ENCODE results near the gene SARS2. TPM values are rescaled to one million over a fixed set of nuclear protein-coding genes. Genes with fewer than 3 reads are reported as not detected.

SARS2 gene
- total and polyA plus RNA-seq, 2 donors (not counting 1 experiment from before 2014, with no cell fraction given): 7.2 to 10.4 TPM

DNA sequence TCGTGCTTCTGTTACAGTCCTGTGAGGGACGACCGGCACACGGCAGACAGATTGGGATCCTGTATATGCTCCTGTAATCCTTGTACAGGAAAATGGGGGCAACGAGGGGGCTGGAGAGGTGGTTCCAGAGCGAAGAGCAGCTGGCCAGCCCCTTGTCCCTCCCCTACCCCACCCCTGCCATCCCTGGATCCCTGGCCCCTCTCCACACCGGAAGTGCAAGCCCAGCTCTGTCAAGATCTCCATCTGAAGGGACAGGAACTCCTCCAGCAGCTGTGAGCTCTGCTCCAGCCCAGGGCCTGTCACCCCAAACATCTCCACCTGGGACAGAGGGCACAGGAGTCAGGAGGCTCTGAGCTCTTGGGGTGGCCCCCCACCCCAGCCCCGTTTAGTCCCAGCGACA is 13.0 kb downstream of the SARS2 start:
- Histone ChIP-seq H3K36me3 (ENCODE audit: control insufficient read depth, insufficient read depth, low read length) (peaks cover 2% of the 10 kb centered on the region), H3K4me3 (replicated peaks in 1 of 4; ENCODE audit: control extremely low read depth in 1 of 4, insufficient read depth in 1 of 4, low read depth in 3 of 4, low read length in 4 of 4) (no peak overlapping the region), H3K79me2 (ENCODE audit: control insufficient read depth, insufficient read depth, low read length) (no peaks in the 10 kb centered on the region), H3K27ac (ENCODE audit: insufficient read depth, low read length) (no peak overlapping the region), H3K9ac (ENCODE audit: insufficient read depth, low read length) (no peak overlapping the region), H3K4me2 (ENCODE audit: extremely low read depth, insufficient read depth, low read length) (no peak overlapping the region), H4K20me1 (ENCODE audit: control insufficient read depth, extremely low read depth, insufficient read depth, low read length) (no peaks in the 10 kb centered on the region), H2AFZ (ENCODE audit: low read length) (no peak overlapping the region), H3K9me3 (ENCODE audit: control insufficient read depth, insufficient read depth, low read depth, low read length) (no peaks in the 10 kb centered on the region), H3K4me1 (ENCODE audit: control insufficient read depth, extremely low read depth, insufficient read depth, low read length) (no peaks in the 10 kb centered on the region), H3K27me3 (ENCODE audit: control insufficient read depth, insufficient read depth, low read length) (no peaks in the 10 kb centered on the region)
- DNase-seq (ENCODE audit: low read depth in 2 of 2): no peak
- TF ChIP-seq, protein P1, sequence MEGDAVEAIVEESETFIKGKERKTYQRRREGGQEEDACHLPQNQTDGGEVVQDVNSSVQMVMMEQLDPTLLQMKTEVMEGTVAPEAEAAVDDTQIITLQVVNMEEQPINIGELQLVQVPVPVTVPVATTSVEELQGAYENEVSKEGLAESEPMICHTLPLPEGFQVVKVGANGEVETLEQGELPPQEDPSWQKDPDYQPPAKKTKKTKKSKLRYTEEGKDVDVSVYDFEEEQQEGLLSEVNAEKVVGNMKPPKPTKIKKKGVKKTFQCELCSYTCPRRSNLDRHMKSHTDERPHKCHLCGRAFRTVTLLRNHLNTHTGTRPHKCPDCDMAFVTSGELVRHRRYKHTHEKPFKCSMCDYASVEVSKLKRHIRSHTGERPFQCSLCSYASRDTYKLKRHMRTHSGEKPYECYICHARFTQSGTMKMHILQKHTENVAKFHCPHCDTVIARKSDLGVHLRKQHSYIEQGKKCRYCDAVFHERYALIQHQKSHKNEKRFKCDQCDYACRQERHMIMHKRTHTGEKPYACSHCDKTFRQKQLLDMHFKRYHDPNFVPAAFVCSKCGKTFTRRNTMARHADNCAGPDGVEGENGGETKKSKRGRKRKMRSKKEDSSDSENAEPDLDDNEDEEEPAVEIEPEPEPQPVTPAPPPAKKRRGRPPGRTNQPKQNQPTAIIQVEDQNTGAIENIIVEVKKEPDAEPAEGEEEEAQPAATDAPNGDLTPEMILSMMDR (conservative IDR thresholded peaks at IDR 0.05 in 1 of 2, IDR thresholded peaks at IDR 0.05 in 1 of 2; ENCODE audit: low read depth in 1 of 2, low read length in 2 of 2): no peak
- no peak for TF ChIP-seq EZH2 (IDR thresholded peaks at IDR 0.05; ENCODE audit: low read length, missing control alignments)

DNA sequence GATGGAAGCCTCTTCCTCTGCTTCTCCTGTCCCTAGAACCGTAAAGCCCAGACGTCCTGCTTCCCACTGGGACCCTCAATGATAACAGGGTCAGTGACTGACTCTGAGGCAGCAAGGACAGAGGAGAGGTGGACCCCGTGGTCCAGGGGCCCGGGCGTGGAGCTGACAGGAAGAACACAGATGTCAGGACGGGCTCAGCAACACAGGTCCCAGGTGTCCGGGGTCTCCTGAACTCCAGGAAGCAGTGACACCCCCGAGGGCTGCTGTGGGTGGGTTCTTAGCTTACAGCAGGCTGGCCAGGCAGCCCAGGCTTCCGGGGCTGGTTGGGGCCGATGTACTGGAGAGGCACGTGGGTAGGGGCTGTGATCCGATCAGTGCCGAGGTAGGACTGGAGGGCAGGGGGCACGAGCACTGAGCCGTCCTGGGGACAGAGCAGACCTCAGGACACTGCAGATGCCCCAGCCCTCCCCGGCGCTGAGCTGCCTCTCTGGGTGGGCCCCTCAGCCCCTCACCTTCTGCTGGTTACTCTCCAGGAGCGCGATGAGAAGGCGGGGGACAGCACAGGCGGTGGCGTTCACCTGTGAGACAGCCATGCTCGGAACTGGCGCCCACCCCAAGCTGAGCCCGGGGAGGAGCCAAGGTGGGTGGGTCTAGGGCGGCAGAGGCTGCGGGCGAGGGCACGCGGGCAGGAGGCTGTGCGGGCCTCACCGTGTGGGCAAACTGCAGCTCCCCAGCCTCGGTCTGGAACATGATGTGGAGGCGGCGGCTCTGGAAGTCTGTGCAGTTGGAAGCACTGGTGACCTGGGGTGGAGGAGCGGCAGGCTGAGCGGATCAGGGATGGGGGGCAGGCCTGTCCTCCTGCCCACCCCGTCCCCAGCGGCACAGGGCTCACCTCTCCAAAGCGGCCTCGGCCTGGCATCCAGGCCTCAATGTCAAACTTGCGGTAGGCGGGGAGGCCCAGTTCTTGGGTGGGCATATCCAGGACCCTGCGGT is 14.9 kb downstream of the SARS2 start:
- no peak overlapping the region for H3K9ac ChIP-seq (ENCODE audit: insufficient read depth, low read length)
- no peaks in the 10 kb centered on the region for H3K79me2 ChIP-seq (ENCODE audit: control insufficient read depth, insufficient read depth, low read length)
- no peaks in the 10 kb centered on the region for H3K4me1 ChIP-seq (ENCODE audit: control insufficient read depth, extremely low read depth, insufficient read depth, low read length)
- TF ChIP-seq, protein P1 (conservative IDR thresholded peaks at IDR 0.05 in 1 of 2, IDR thresholded peaks at IDR 0.05 in 1 of 2; ENCODE audit: low read depth in 1 of 2, low read length in 2 of 2): no peak
- TF ChIP-seq EZH2 (IDR thresholded peaks at IDR 0.05; ENCODE audit: low read length, missing control alignments): no peak
- no peaks in the 10 kb centered on the region for H3K36me3 ChIP-seq (ENCODE audit: control insufficient read depth, insufficient read depth, low read length)
- no peak overlapping the region for H3K4me2 ChIP-seq (ENCODE audit: extremely low read depth, insufficient read depth, low read length)
- no peaks in the 10 kb centered on the region for H4K20me1 ChIP-seq (ENCODE audit: control insufficient read depth, extremely low read depth, insufficient read depth, low read length)
- no peak overlapping the region for H2AFZ ChIP-seq (ENCODE audit: low read length)
- no peaks in the 10 kb centered on the region for H3K9me3 ChIP-seq (ENCODE audit: control insufficient read depth, insufficient read depth, low read depth, low read length)
- H3K27ac ChIP-seq (ENCODE audit: insufficient read depth, low read length): no peak overlapping the region
- no peak for DNase-seq (ENCODE audit: low read depth in 2 of 2)
- no peak overlapping the region for H3K4me3 ChIP-seq (replicated peaks in 1 of 4; ENCODE audit: control extremely low read depth in 1 of 4, insufficient read depth in 1 of 4, low read depth in 3 of 4, low read length in 4 of 4)
- H3K27me3 ChIP-seq (ENCODE audit: control insufficient read depth, insufficient read depth, low read length): peaks cover 3% of the 10 kb centered on the region

DNA sequence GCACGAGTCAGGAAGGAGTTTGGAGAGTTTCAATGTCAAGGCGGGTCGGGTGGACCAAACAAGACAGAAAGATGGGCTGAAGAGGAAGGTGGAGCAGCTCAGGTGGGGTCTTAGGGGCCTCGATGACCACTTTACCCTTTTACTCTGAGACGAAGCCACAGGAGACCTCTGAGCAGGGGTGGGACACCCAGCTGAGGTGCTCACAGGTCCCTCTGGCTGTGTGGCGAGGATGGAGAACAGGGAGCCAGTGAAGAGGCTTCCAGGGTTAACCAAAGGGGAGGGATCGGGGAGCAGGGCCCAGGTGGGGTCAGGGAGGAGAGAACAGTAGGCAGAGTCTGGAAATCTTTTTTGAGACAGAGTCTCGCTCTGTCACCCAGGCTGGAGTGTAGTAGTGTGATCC is 16.6 kb downstream of the SARS2 start:
- no peak overlapping the region for H3K4me3 ChIP-seq (replicated peaks in 1 of 4; ENCODE audit: control extremely low read depth in 1 of 4, insufficient read depth in 1 of 4, low read depth in 3 of 4, low read length in 4 of 4)
- H3K79me2 ChIP-seq (ENCODE audit: control insufficient read depth, insufficient read depth, low read length): no peaks in the 10 kb centered on the region
- H3K4me2 ChIP-seq (ENCODE audit: extremely low read depth, insufficient read depth, low read length): no peak overlapping the region
- H3K27ac ChIP-seq (ENCODE audit: insufficient read depth, low read length): no peak overlapping the region
- H4K20me1 ChIP-seq (ENCODE audit: control insufficient read depth, extremely low read depth, insufficient read depth, low read length): no peaks in the 10 kb centered on the region
- peaks cover 3% of the 10 kb centered on the region for H3K27me3 ChIP-seq (ENCODE audit: control insufficient read depth, insufficient read depth, low read length)
- no peak for DNase-seq (ENCODE audit: low read depth in 2 of 2)
- no peak overlapping the region for H2AFZ ChIP-seq (ENCODE audit: low read length)
- TF ChIP-seq EZH2 (IDR thresholded peaks at IDR 0.05; ENCODE audit: low read length, missing control alignments): no peak
- TF ChIP-seq, protein P1 (conservative IDR thresholded peaks at IDR 0.05 in 1 of 2, IDR thresholded peaks at IDR 0.05 in 1 of 2; ENCODE audit: low read depth in 1 of 2, low read length in 2 of 2): no peak
- no peaks in the 10 kb centered on the region for H3K4me1 ChIP-seq (ENCODE audit: control insufficient read depth, extremely low read depth, insufficient read depth, low read length)
- H3K9me3 ChIP-seq (ENCODE audit: control insufficient read depth, insufficient read depth, low read depth, low read length): no peaks in the 10 kb centered on the region
- no peak overlapping the region for H3K9ac ChIP-seq (ENCODE audit: insufficient read depth, low read length)
- no peaks in the 10 kb centered on the region for H3K36me3 ChIP-seq (ENCODE audit: control insufficient read depth, insufficient read depth, low read length)
